Measurements from ENCODE around the gene TMEM108.

DNA sequence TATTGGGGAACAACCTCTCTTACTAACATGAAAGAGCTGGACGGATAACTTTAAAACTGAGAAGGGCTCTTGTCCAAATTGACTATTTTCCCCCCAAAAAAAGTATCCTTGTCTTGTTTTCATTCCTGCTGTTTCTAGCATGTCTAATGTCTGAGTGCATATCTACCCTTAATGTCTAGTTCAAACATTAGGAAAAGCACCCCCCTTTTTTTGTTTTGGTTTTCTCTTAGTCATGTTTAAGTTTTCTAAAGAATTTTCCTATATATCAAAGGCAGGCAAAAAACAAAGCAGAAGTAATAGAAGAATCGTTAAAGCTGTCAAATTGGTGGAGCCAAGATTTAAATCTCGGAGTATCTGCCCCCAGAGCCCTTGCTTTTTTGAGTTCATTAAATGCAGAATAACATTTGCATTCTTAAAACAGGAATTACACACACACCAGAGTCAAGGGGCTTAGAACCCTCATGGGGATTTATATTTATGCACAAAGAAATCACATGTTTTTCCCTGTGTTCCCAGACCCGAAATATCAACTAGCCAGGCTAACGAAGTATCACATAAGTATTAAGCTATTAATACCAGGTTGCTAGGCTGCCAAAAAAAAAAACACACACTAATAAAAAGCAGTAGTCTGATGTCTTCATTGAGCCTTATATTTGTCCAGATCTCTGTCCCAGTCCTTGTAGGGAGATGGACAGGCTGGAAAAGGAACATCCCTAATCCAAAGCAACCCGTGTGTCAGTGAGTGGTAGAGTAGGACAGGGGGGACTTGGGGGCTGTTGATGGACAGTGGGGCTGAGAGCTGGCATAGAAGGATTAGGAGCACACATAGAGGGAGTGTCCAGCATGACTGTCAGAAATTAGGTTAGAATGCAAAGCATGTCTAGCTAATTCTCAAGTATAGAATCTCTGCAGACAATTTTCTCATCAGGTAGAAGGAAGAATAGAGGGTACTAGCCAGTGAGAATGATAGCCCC is 258.0 kb downstream of the TMEM108 start:
- TF ChIP-seq, protein P1, sequence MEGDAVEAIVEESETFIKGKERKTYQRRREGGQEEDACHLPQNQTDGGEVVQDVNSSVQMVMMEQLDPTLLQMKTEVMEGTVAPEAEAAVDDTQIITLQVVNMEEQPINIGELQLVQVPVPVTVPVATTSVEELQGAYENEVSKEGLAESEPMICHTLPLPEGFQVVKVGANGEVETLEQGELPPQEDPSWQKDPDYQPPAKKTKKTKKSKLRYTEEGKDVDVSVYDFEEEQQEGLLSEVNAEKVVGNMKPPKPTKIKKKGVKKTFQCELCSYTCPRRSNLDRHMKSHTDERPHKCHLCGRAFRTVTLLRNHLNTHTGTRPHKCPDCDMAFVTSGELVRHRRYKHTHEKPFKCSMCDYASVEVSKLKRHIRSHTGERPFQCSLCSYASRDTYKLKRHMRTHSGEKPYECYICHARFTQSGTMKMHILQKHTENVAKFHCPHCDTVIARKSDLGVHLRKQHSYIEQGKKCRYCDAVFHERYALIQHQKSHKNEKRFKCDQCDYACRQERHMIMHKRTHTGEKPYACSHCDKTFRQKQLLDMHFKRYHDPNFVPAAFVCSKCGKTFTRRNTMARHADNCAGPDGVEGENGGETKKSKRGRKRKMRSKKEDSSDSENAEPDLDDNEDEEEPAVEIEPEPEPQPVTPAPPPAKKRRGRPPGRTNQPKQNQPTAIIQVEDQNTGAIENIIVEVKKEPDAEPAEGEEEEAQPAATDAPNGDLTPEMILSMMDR (IDR thresholded peaks at IDR 0.05; ENCODE audit: borderline replicate concordance, extremely low read depth, low read length, poor library complexity, severe bottlenecking), result no peak
- no peak for TF ChIP-seq EZH2 (IDR thresholded peaks at IDR 0.05; ENCODE audit: borderline replicate concordance, low read depth, low read length, severe bottlenecking)

All from DND-41 (cell line).